GM12878 (cell line): Measurements from ENCODE around the gene IFIT2. TPM values are rescaled to one million over a fixed set of nuclear protein-coding genes. Genes with fewer than 3 reads are reported as not detected.

Source experiments
- BCL11A ChIP-seq: IDR thresholded peaks from 2 replicates; pipeline ENCODE4 v1.6.1; 2011; ENCODE audit warnings: low read depth, low read length
- CHD1 ChIP-seq: IDR thresholded peaks from 2 replicates; pipeline ENCODE4 v1.6.1; 2012; ENCODE audit warnings: low read depth, low read length, improper control_type of control experiment
- DPF2 ChIP-seq: fragments of 450-650 bp; IDR thresholded peaks from 2 replicates; pipeline ENCODE4 v1.6.1; 2017; ENCODE audit warnings: mild to moderate bottlenecking
- EED ChIP-seq: sonication (generic); IDR thresholded peaks from 2 replicates; pipeline ENCODE4 v1.6.1; 2016; ENCODE audit warnings: antibody characterized with exemption, low read depth
- EZH2 ChIP-seq: IDR thresholded peaks from 2 replicates; pipeline ENCODE4 v1.6.1; 2012; ENCODE audit warnings: low read depth, mild to moderate bottlenecking, control low read depth, inconsistent platforms, low read length, borderline replicate concordance; ENCODE audit not compliant: control insufficient read depth
- HDAC2 ChIP-seq: fragments of 200-600 bp; sonication (generic); IDR thresholded peaks from 2 replicates; pipeline ENCODE4 v1.6.1; 2017
- JUND ChIP-seq: IDR thresholded peaks from 2 replicates; pipeline ENCODE4 v1.6.1; 2012; ENCODE audit warnings: low read depth, mild to moderate bottlenecking, low read length, improper control_type of control experiment, moderate library complexity
- MTA2 ChIP-seq: fragments of 450-650 bp; IDR thresholded peaks from 2 replicates; pipeline ENCODE4 v1.6.1; 2016; ENCODE audit warnings: low read depth, mild to moderate bottlenecking, moderate library complexity
- NFIC ChIP-seq: IDR thresholded peaks from 2 replicates; pipeline ENCODE4 v1.6.1; 2012; ENCODE audit warnings: low read depth, mild to moderate bottlenecking, inconsistent platforms, low read length, moderate library complexity
- NFYA ChIP-seq: IDR thresholded peaks from 2 replicates; pipeline ENCODE4 v1.6.1; 2011; ENCODE audit warnings: low read depth, mild to moderate bottlenecking, low read length, improper control_type of control experiment, borderline replicate concordance
- NR2C1 ChIP-seq: fragments of 450-650 bp; IDR thresholded peaks from 2 replicates; pipeline ENCODE4 v1.6.1; 2017; ENCODE audit warnings: antibody characterized with exemption, mild to moderate bottlenecking, moderate library complexity
- RB1 ChIP-seq: fragments of 450-650 bp; formaldehyde crosslinking; IDR thresholded peaks from 2 replicates; pipeline ENCODE4 v1.6.1; 2017; ENCODE audit warnings: mild to moderate bottlenecking, borderline replicate concordance
- SREBF1 ChIP-seq: IDR thresholded peaks from 2 replicates; pipeline ENCODE4 v1.6.1; 2012; ENCODE audit warnings: mild to moderate bottlenecking, low read length
- STAT1 ChIP-seq: fragments of 450-650 bp; conservative IDR thresholded peaks from 2 replicates; pipeline ENCODE4 v1.6.1; 2014; ENCODE audit warnings: antibody characterized with exemption, mild to moderate bottlenecking
- SUPT20H ChIP-seq: IDR thresholded peaks from 2 replicates; pipeline ENCODE4 v1.6.1; 2011; ENCODE audit warnings: low read depth, mild to moderate bottlenecking, low read length, moderate library complexity, borderline replicate concordance; ENCODE audit not compliant: control insufficient read depth
- polyA plus RNA-seq, 11 experiments: library from polyadenylated mRNA; depleted of rRNA in 4 of 11; unstranded in 6 of 11; stranded (reverse) in 5 of 11; fragments of >200 nt; fragmentation: Nextera tagmentation in 4 of 11; fragmentation: Illumina TruSeq in 1 of 11; extraction: Ambion mirVana in 4 of 11; extraction: Trizol in 1 of 11; gene quantifications; 1 replicate in 1 of 11; 2 replicates in 10 of 11; pipeline versions ENCODE4 v1.2.1 to v1.2.3, GENCODE V29; 2011 to 2016; ENCODE audit warnings: inconsistent platforms in 2 of 11, missing spikeins in 2 of 11, low read depth in 1 of 11
- total RNA-seq, 4 experiments: library from RNA; depleted of rRNA in 3 of 4; stranded (reverse); fragments of >200 nt in 3 of 4; fragmentation: Illumina TruSeq in 1 of 4; extraction: Trizol in 1 of 4; gene quantifications; 2 replicates each; pipeline versions ENCODE4 v1.2.1 to v1.2.3, GENCODE V29; 2013 to 2021
- TF ChIP-seq, protein P1 (sequence below): fragments of 450-650 bp; IDR thresholded peaks from 2 replicates; pipeline ENCODE4 v1.6.1; 2017; ENCODE audit warnings: mild to moderate bottlenecking
- TF ChIP-seq, protein P2 (sequence below), 3 experiments: IDR thresholded peaks in 2 of 3; conservative IDR thresholded peaks in 1 of 3; 2 replicates each; pipeline ENCODE4 v1.5.1; 2011; ENCODE audit warnings: low read depth in 3 of 3, low read length in 3 of 3, mild to moderate bottlenecking in 3 of 3, control low read depth in 2 of 3, moderate library complexity in 2 of 3, inconsistent platforms in 1 of 3, mixed read lengths in 1 of 3; ENCODE audit not compliant: control insufficient read depth in 2 of 3, insufficient read depth in 1 of 3; ENCODE audit errors: extremely low read depth in 1 of 3
- TF ChIP-seq, protein P3 (sequence below): IDR thresholded peaks from 2 replicates; pipeline ENCODE4 v1.6.1; 2011; ENCODE audit warnings: mild to moderate bottlenecking, low read depth, low read length, moderate library complexity; ENCODE audit not compliant: insufficient replicate concordance
- TF ChIP-seq, protein P4 (sequence below): IDR thresholded peaks from 2 replicates; pipeline ENCODE4 v1.6.1; 2011; ENCODE audit warnings: borderline replicate concordance, low read depth, mild to moderate bottlenecking, moderate library complexity, low read length; ENCODE audit not compliant: insufficient read depth, poor library complexity, severe bottlenecking
- TF ChIP-seq, protein P5 (sequence below): fragments of 150-350 bp; IDR thresholded peaks from 2 replicates; pipeline ENCODE4 v1.6.1; 2014; ENCODE audit warnings: mild to moderate bottlenecking, low read depth, low read length
- TF ChIP-seq, protein P6 (sequence below): fragments of 450-650 bp; IDR thresholded peaks from 2 replicates; pipeline ENCODE4 v1.6.1; 2014; ENCODE audit warnings: mild to moderate bottlenecking

IFIT2 gene
- total and polyA plus RNA-seq, 10 of the 15 experiments (the other 5 are each of a cell fraction or from before 2014, with no cell fraction given): 5.2 to 14.8 (median 9.7) TPM

DNA sequence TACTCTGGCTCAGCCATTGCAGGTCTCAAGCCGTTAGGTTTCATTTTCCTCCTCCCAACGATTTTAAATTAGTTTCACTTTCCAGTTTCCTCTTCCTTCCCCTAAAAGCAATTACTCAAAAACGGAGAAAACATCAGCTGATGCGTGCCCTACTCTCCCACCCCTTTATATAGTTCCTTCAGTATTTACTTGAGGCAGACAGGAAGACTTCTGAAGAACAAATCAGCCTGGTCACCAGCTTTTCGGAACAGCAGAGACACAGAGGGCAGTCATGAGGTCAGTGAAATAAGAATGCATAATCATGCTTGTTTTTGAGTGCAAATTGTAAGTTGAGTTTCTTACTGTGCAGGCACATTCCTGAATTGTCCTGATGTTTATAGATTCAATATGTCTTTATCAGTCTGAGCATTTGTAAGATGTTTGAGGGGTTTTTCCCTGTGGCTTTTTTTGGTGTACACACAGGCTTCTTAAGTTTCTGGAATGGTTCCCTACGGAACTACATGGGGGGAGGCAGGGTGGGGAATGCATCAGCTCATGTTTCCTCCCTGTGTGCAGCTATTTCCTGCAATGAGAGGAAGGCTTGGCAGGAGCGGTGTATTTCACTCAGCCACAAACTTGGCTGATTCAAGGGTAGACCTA is 26.1 kb downstream of the IFIT2 start, which contains the start of gene IFIT3 (continued):
- no peak for TF ChIP-seq HDAC2
- no peak for TF ChIP-seq JUND
- TF ChIP-seq CHD1: no peak
- TF ChIP-seq, protein P1, sequence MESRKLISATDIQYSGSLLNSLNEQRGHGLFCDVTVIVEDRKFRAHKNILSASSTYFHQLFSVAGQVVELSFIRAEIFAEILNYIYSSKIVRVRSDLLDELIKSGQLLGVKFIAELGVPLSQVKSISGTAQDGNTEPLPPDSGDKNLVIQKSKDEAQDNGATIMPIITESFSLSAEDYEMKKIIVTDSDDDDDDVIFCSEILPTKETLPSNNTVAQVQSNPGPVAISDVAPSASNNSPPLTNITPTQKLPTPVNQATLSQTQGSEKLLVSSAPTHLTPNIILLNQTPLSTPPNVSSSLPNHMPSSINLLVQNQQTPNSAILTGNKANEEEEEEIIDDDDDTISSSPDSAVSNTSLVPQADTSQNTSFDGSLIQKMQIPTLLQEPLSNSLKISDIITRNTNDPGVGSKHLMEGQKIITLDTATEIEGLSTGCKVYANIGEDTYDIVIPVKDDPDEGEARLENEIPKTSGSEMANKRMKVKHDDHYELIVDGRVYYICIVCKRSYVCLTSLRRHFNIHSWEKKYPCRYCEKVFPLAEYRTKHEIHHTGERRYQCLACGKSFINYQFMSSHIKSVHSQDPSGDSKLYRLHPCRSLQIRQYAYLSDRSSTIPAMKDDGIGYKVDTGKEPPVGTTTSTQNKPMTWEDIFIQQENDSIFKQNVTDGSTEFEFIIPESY: no peak
- no peak for TF ChIP-seq NFYA
- TF ChIP-seq, protein P2, sequence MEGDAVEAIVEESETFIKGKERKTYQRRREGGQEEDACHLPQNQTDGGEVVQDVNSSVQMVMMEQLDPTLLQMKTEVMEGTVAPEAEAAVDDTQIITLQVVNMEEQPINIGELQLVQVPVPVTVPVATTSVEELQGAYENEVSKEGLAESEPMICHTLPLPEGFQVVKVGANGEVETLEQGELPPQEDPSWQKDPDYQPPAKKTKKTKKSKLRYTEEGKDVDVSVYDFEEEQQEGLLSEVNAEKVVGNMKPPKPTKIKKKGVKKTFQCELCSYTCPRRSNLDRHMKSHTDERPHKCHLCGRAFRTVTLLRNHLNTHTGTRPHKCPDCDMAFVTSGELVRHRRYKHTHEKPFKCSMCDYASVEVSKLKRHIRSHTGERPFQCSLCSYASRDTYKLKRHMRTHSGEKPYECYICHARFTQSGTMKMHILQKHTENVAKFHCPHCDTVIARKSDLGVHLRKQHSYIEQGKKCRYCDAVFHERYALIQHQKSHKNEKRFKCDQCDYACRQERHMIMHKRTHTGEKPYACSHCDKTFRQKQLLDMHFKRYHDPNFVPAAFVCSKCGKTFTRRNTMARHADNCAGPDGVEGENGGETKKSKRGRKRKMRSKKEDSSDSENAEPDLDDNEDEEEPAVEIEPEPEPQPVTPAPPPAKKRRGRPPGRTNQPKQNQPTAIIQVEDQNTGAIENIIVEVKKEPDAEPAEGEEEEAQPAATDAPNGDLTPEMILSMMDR (IDR thresholded peaks at IDR 0.05 in 2 of 3, conservative IDR thresholded peaks at IDR 0.05 in 1 of 3; ENCODE audit: control insufficient read depth in 2 of 3, extremely low read depth in 1 of 3, insufficient read depth in 1 of 3, low read depth in 3 of 3, low read length in 3 of 3): no peak
- TF ChIP-seq, protein P3, sequence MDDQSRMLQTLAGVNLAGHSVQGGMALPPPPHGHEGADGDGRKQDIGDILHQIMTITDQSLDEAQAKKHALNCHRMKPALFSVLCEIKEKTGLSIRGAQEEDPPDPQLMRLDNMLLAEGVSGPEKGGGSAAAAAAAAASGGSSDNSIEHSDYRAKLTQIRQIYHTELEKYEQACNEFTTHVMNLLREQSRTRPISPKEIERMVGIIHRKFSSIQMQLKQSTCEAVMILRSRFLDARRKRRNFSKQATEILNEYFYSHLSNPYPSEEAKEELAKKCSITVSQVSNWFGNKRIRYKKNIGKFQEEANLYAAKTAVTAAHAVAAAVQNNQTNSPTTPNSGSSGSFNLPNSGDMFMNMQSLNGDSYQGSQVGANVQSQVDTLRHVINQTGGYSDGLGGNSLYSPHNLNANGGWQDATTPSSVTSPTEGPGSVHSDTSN: peak; percentile 14
- TF ChIP-seq DPF2: no peak
- TF ChIP-seq NR2C1: no peak
- TF ChIP-seq, protein P4, sequence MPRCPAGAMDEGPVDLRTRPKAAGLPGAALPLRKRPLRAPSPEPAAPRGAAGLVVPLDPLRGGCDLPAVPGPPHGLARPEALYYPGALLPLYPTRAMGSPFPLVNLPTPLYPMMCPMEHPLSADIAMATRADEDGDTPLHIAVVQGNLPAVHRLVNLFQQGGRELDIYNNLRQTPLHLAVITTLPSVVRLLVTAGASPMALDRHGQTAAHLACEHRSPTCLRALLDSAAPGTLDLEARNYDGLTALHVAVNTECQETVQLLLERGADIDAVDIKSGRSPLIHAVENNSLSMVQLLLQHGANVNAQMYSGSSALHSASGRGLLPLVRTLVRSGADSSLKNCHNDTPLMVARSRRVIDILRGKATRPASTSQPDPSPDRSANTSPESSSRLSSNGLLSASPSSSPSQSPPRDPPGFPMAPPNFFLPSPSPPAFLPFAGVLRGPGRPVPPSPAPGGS: no peak
- no peak for TF ChIP-seq SREBF1
- TF ChIP-seq MTA2: no peak
- TF ChIP-seq EED: peak; percentile 56; the same call in 1 of the 2 replicates
- no peak for TF ChIP-seq BCL11A
- TF ChIP-seq, protein P5, sequence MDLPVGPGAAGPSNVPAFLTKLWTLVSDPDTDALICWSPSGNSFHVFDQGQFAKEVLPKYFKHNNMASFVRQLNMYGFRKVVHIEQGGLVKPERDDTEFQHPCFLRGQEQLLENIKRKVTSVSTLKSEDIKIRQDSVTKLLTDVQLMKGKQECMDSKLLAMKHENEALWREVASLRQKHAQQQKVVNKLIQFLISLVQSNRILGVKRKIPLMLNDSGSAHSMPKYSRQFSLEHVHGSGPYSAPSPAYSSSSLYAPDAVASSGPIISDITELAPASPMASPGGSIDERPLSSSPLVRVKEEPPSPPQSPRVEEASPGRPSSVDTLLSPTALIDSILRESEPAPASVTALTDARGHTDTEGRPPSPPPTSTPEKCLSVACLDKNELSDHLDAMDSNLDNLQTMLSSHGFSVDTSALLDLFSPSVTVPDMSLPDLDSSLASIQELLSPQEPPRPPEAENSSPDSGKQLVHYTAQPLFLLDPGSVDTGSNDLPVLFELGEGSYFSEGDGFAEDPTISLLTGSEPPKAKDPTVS: no peak
- TF ChIP-seq EZH2: no peak
- TF ChIP-seq, protein P6, sequence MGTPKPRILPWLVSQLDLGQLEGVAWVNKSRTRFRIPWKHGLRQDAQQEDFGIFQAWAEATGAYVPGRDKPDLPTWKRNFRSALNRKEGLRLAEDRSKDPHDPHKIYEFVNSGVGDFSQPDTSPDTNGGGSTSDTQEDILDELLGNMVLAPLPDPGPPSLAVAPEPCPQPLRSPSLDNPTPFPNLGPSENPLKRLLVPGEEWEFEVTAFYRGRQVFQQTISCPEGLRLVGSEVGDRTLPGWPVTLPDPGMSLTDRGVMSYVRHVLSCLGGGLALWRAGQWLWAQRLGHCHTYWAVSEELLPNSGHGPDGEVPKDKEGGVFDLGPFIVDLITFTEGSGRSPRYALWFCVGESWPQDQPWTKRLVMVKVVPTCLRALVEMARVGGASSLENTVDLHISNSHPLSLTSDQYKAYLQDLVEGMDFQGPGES: no peak
- no peak for TF ChIP-seq STAT1
- TF ChIP-seq SUPT20H: no peak
- no peak for TF ChIP-seq NFIC
- no peak for TF ChIP-seq RB1
